GM19467 (cell line): ENCODE data around the gene SLC9A6.
"Not testable (repeated sequence)": the region's sequence is repeated elsewhere in the genome, so short reads cannot be mapped to it uniquely, and the experiment has no call there.

Experiments used
- ATAC-seq: cut with Tn5 transposase; IDR thresholded peaks from one replicate; pipeline ENCODE4 v1.9.1; 2021; ENCODE audit warnings: mild to moderate bottlenecking, moderate library complexity; ENCODE audit not compliant: unreplicated experiment

SLC9A6 gene

GRCh38 chrX:136028383-136028984 is 43.2 kb downstream of the SLC9A6 start:
- ATAC-seq = no peak

DNA sequence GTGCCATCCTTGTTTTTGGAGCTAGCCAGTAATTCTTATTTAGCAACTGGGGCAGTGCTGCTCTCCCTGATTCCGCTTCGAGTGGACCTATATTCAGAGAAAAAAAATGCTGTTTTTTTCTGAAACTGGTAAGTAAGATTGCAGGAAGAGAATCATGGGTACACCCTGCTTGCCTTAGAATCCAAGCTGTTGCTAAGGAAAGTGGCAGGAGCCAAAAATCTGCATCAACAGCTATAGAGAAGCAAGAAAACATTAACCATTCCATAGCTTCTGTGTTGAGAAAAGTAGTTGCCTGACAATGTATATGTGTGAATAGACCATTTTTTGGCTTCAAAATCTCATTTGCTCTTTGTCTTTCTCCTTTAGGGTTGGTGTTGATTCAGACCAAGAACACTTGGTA is 44.5 kb downstream of the SLC9A6 start:
- no peak for ATAC-seq

DNA sequence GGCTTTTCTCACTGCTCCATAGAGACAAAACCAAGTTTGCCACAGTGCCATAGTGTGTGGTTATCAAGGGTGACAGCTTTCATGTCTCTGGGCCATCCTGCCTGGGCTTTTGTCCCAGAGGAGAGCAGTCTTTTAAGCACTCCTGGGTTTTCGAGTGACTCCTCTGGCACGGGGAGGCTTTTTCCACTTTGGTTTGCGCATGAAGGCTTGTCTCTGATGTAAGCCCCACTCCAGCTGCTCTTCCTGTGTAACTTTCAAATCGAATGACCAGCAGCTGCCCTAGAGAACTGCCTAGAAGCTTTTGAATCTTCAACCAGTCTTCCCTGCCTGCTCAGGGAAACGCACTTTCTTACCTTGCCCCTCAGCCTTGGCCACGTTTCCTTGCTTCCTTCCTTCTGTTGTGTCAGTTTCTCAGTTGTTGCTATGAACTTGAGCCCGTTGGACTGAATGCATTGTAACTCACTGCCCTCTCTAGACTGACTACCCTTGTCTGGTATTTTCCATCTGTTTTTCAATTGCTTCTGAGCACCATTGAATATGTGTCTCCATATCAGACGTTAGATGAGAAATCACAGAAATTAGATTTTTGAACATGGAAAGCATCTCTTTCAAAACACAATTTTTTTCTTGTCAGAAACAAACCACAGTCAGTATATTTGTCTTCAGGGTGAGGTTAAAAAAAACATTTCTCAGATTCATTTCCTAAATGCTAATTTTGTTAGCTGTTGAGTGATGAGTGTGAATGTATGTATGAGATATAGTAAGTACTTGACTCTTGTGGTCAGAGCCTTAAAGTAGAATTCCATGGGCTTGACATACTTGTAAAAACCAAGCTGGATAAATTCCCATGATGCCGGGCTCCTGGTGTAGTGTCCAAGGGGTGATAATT is 45.3 kb downstream of the SLC9A6 start:
- ATAC-seq = no peak

- ATAC-seq = no peak
These were observed 46.4 kb downstream of the SLC9A6 start for GRCh38 chrX:136031626-136032025.

DNA sequence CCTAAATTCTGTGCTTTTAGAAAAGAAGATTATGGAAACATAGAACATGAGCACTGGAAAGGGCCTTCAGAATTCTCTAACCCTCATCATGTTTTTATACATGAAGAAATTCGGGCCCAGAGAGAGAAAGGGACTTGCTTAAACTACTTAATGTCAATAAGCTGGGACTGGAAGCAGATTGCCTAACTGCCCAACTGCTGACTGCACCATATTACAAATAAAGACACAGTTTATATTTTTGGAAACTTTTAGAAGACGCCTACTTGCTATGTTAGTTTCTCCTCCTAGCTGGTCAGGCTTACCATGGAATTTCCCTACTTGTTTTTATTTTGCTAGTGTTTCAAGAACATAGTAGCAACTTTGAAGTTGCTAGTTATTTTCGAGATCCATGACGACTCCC is 47.1 kb downstream of the SLC9A6 start:
- ATAC-seq = no peak

DNA sequence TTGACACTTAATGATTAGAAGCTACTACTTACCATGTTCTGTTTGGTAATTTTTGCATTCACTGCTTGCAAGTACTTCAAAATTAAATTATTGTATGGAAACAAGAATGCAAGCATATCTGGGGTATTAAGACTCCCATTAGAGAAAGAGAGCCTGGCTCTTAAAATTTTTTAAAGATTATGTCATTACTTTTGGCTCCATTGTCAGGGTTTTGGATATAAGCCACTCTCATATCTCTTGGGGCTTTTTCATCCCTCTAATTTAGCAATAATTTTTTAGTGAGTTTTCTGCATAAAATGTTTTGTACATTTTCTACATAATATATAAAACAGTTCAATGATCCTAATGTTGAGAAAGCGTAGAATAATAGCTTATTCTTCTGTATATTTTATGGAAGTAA is 49.4 kb downstream of the SLC9A6 start:
- no peak for ATAC-seq

DNA sequence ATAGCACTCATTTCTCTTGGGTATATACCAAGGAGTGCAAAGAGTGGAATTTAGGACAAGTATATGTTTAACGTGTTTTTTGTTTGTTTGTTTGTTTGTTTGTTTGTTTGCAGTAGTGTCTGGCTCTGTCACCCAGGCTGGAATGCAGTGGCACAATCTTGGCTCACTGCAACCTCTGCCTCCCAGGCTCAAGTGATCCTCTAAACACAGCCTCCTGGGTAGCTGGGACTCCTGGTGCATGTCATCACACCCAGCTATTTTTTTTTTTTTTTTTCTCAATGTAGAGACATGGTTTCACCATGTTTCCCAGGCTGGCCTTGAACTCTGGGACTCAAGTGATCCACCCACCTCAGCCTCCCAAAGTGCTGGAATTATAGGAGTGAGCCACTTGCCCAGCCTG is 50.4 kb downstream of the SLC9A6 start:
- ATAC-seq = no peak

DNA sequence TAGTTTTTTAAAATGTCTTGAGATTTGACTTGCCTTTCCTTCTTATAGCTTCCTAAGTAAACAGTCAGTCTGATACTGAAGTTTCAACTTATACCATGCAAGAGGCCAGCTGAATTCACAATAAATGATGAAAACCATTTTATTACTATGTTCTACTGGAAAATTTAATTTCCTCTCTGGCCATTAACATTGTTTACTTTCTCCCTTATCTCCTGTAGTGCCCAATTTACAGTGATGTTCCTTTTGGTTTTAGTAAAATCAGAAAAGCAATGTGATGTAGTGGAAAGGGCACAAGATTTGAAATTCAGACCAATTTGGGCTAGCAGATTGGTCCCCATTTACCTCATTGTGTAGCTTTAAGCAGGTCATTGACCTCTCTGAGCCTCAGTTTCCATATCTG is 54.2 kb downstream of the SLC9A6 start:
- ATAC-seq = no peak

DNA sequence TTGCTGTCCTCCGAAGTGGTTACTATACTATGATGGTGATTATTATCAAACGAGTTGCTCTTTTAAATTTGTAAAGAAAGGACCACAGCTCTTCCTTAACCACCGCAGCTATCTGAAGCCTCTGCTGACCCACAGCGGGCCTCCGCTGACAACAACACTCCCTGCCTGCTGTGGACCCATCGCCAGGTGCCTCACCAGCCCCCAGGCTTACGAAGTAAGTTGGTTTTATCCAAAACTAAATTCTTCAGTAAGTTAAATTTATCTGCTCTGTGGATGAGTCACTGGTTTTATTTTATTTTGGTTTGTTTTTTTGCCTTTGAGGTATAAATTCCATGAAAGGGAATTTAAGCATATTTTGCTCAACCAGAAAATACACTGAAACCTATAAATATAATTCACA is 54.7 kb downstream of the SLC9A6 start:
- ATAC-seq = no peak

- no peak for ATAC-seq
These were observed 56.1 kb downstream of the SLC9A6 start for GRCh38 chrX:136041254-136041812.

DNA sequence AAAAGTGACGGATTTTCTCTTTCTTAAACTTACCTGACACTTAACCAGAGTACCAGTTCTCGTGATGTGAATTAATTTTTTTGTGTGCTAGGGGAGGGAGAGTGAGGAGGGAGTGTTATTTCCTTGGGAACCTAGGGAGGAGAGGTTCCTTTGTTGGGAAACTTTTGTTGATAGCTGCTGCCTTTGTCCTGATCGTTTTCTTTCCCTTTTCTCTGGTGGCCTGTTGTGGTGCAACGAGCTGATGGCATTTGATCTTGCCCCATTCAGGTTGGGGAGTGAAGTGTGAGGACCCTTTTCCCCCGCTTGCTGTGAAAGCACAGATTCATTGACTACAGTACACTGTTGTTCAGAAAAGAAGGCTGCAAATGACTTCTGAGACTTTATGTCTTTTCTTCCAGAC is 59.8 kb downstream of the SLC9A6 start:
- no peak for ATAC-seq

- no peak for ATAC-seq
These were observed 61.2 kb downstream of the SLC9A6 start for GRCh38 chrX:136046295-136047015.

DNA sequence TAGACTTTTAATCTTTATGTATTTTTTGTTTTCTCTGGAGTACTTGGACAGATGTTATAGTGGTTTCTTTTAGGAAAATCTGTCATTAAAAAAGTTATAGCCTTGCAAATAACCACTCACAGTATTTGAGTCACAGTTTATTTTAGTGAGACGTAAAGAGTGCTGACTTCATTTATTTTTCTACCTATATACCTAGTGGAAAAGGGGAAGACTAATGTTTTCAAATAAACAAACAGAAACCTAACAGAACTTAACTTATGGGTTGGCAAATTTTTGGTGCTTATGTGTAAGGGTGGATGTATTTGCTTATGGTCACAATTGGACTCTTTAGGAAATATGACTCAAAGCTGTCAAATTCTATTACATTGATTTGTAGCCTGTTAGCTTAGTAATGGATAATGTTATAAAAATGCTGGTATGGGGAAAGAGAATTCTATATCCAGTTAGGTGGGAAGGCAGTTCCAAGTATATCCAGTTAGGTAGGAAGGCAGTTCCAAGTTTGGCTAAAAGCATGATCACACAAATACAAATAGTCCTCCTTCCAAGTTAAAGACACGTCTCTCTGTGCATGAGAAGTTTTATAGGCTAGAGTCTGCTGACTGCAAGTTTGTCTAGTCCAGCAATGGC is 61.9 kb downstream of the SLC9A6 start:
- ATAC-seq = no peak

- ATAC-seq = no peak
These were observed 62.7 kb downstream of the SLC9A6 start for GRCh38 chrX:136047969-136048368.

DNA sequence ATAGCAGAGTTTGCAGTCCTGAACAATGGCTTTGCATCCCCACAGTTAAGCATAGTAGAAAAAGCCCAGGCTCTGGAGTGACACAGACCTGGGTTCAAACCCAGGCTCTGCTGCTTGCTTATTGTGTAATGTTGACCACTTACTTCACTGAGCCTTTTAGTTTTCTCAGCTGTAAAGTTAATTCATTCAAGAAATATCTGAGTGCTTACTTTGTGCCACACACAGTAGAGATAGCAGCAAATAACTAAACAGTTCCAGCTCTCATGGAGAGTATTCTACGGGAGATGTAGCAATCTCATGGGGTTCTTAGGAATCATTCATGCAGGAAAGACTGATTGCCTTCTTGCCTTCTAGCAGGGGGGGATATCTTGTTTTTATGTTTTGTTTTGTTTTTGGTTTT is 63.2 kb downstream of the SLC9A6 start:
- no peak for ATAC-seq

DNA sequence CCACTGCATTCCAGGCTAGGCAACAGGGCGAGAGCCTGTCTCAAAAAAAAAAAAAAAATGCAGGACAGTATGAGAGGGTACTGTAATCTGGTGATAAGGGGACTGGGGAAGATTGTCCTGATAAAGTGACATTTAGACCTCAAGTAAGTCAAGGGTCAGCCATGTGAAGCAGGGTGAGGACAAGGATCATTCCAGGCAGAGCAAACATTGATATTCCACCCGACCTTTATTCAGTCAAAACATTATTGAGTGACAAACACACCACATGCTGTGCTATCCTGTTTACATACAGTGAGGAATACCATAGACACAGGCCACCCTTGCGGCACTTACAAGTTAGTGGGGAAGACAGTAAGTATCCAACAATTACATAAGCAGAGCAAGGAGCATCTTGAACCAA is 64.4 kb downstream of the SLC9A6 start:
- no peak for ATAC-seq

DNA sequence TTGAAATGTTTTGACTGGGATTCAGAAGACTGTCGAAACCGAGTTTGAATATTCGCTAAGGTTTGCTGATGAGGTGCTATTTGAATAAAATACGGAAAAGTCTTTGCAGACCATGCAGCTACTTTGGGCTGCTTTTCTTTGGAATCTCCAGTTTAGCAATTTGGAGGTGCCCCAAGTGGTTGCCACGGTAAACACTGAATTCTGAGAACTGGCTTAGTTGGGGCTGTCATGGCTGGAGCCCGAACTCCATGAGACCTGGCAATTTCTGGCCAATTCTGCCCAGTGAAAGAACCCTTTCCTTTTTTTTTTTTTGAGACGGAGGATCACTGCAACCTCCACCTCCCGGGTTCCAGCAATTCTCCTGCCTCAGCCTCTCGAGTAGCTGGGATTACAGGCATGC is 65.6 kb downstream of the SLC9A6 start:
- ATAC-seq = not testable (repeated sequence)

GRCh38 chrX:136051611-136052010 is 66.4 kb downstream of the SLC9A6 start:
- ATAC-seq = no peak

DNA sequence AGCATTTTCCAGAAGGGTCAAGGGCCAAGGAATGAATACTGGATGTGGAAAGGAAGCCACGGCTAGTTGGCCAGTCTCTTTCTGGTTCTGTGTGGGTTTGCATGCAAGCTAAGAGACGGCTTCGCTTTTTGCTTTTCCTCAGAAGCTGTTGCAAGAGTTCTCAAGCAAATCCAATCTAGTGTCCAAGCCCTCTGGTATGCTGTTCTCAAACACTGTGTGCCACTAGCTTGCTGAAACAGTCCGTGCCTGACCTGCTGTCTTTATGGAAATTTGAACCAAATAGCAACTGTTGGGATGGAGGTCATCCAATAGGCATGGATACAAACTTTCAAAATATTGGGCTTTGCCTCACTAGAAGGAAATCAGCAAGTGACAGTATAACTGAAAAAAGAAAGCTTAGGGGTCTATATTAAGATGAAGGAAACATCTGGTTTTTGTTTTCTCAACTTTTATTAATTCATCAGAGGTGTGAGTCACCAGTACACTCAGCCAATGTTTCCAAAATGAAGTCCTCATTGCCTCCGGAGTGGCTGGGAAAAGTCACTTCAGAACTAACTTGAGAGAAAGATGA is 70.5 kb downstream of the SLC9A6 start:
- no peak for ATAC-seq

GRCh38 chrX:136057567-136057966 is 72.3 kb downstream of the SLC9A6 start:
- no peak for ATAC-seq

- no peak for ATAC-seq
These were observed 74.1 kb downstream of the SLC9A6 start for GRCh38 chrX:136059350-136059749.
